HG03558 (cell line): ENCODE data around the gene COMTD1.
"Not testable (repeated sequence)": the region's sequence is repeated elsewhere in the genome, so short reads cannot be mapped to it uniquely, and the experiment has no call there.

ENCODE experiments used
- ATAC-seq: cut with Tn5 transposase; IDR thresholded peaks from one replicate; pipeline ENCODE4 v1.9.1; 2021; ENCODE audit warnings: moderate number of reproducible peaks; ENCODE audit not compliant: unreplicated experiment; ENCODE audit errors: extremely low read depth

COMTD1 gene

GRCh38 chr10:75199949-75200348 is 35.8 kb downstream of the COMTD1 start:
- ATAC-seq: not testable (repeated sequence)

DNA sequence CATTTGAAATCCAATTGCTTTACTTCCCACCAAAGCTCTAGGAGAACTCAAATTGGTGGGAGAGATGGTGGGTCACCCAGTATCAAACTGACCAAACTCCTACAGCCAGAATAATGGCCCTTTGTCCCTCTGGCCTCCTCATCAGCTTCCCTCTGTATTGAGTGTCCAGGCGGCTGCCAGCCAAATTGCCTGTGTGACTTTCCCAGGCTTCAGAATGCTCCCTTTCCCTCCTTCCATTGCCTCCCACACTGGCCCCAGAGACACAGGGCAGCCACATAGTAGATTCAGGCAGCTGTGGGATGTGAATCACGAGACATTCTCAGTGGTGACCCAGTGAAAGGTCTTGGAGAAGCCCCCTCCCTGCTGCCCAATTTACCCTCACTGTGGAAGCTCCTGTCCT is 37.9 kb downstream of the COMTD1 start:
- no peak for ATAC-seq

DNA sequence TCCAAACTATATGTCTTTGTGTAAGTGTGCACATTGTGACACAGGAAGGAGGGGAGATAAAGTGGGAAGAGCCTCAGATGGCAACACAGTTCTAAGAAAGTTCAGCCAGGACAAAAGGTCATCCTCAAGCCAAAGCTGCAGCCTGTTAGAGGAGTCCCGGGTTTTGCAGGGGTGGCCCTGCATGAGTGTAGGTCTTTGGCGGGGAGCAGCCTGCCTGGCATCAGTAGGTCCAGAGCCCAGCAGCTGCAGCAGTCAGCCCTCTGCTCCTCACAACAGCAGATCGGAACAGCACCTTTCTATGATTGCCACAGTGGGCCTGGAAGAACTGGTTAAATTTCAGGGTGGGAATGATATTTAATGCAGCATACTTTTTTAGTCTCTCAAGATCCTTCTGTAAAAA is 38.7 kb downstream of the COMTD1 start:
- no peak for ATAC-seq

DNA sequence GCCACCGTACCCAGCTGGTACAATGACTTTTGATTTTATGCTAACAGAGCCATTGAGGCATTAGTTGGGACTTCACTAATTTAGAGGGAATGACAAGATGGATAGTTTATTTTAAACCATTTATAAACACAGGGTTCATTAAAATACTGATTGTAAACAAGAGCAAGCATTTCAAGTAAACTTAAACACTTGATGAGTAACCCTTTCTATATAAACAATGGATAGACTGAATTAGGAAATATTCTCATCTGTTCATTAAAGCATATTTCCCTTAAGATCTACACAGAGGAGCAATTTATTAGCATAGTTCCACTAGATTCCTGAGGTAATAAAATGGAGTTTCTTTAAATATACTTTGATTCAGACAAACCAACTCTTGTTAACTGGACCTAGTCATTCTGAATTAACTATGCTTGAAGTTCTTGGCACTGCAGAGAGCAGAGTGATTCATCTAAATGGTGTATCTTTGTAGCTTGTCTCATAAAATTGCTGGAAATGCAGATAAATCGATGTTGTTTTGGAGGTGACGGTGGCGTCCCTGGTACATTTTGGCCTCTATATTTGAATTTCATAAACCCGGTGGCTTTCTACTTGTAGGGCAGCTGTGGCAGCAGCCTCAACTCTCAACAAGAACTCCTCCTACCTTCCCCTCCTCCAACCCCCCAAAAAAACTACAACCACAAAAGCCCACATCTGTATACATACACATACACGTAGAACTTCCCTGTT is 40.6 kb downstream of the COMTD1 start:
- no peak for ATAC-seq

GRCh38 chr10:75194625-75195024 is 41.1 kb downstream of the COMTD1 start:
- not testable (repeated sequence) for ATAC-seq

DNA sequence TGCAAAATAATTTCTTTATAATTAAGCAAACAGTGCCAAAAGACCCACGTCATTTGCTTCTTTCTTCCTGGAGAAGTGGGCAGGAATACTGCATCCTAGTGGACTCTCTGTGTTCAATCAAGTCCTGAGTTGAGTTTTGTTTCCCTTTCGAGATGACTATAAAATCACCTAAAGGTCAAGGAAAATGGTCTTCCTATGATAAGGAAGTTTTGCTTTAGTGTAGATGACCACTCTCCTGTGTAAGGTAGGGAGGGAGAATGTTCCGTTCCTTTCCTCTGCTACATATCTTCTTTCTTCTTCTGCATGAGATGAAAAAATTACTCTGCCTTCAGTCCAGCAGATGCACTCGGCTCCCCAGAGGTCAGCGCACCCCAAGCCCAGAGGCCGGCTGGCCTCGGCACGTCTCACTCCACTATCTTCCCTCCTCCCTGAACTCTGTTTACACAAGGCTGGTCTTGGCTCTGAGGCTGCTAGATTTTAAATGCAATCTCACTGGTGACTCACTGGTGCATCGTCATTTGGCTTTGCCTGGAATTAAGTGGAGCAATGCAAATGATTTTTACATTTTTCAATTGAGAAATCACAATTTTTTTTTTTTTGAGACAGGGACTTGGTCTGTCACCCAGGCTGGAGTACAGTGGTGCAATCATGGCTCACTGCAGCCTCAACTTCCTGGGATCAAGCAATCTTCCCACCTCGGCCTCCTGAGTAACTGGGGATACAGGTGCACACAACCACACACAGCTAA is 43.8 kb downstream of the COMTD1 start:
- no peak for ATAC-seq

- no peak for ATAC-seq
Observed at GRCh38 chr10:75189266-75190096, 46.3 kb downstream of the COMTD1 start.

DNA sequence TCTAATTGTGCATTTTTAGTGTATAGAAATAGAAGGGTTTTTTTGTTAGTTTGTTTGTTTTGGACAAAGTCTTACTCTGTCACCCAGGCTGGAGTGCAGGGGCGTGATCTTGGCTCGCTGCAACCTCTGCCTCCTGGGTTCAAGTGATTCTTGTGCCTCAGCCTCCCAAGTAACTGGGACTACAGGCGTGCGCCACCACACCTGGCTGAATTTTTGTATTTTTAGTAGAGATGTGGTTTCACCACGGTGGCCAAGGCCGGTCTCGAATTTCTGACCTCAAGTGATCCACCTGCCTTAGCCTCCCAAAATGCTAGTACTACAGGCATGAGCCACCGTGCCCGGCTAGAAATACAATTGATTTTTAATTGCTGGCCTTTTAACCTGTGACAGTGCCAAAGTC is 47.2 kb downstream of the COMTD1 start:
- not testable (repeated sequence) for ATAC-seq

DNA sequence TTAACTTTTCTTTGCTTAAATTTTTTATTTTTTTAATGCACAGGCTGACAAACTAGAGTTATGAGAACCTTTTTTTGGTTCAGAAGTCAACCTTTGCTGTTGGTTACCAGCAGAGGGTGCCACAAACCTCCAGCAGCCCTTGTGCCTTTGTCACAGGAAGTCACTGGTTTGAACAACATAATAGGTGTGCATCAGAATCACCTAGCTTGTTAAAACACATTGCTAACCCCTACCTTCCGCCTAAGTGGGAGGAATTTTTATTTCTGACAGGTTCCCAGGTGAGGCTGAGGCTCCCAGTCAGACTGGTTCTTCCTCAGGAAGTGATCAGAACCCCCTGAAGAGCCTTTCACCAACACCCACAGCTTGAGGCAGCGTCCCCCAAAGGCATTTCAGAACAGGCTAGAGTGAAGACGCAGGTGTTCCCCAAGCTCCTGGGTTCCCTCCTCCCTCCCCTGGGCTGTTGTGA is 47.8 kb downstream of the COMTD1 start:
- no peak for ATAC-seq

- no peak for ATAC-seq
Observed at GRCh38 chr10:75186310-75186709, 49.4 kb downstream of the COMTD1 start.
